Stimulated activated naive CD4-positive, alpha-beta T cell (primary cell): ENCODE measurements around the gene MTNR1A.

Experiments
- DNase-seq, 6 experiments: peaks; one replicate each; lab custom pipeline; 2025; lab: John Stamatoyannopoulos, UW

The MTNR1A gene

DNA sequence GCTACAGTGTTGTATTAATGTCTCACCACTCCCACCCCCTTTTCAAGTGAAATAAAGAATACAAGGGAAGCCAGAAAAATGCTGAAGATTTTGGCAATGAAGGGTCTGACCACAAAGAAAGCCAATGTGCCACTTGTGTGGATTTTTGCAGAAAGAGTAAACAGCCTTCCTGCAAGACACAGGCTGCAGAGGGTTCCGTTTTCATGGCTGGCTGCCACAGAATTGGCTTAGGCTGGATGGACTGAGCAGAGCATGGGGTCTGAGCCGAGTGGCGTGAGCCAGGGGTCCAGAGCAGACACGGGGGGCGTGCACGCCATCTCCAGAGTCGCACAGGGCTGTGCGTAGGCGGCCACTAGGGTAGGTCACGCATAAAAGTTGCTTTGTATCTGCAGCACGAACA lies 69.2 kb downstream of the MTNR1A start:
- no peak for DNase-seq

DNA sequence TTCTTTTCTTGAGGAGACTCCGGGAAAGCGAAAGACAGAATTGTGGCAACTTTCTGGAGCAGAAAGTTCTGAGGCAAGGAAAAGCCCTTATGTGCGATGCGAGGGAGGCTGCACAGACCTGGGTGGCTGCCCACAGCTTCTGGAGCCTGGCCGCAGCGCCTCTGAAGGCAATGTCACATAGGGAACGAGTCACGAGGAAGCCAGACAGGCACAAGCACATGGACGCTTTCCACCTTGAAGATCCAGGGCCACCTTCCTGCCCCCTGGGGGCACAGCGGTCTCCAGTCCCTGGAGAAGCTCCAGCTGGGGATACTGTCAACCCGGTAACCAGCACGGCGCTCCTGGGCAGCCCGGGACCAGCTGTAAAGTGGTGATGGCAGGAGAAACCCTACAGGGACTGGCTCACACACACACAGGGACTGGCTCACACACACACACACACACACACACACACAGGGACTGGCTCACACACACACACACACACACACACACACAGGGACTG lies 69.8 kb downstream of the MTNR1A start:
- no peak for DNase-seq

DNA sequence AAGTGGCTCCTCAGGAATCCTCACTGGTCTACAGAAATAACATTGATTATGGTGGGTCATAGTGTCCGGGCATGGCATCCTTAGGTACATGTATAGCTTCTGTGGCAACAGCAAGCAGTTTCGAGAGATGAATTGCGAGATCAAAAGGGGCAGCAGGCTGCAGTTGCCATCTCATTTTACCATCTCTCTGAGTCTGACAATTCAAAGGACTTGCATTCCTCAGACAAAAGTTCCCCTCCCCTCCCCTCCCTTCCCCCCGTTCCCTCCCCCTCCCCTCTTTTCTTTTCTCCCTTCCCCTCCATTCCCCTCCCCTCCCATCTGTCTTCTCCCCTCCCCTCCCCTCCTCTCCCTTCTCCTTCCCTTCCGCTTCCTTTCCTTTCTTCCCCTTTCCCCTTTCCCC lies 70.2 kb downstream of the MTNR1A start:
- no peak for DNase-seq

DNA sequence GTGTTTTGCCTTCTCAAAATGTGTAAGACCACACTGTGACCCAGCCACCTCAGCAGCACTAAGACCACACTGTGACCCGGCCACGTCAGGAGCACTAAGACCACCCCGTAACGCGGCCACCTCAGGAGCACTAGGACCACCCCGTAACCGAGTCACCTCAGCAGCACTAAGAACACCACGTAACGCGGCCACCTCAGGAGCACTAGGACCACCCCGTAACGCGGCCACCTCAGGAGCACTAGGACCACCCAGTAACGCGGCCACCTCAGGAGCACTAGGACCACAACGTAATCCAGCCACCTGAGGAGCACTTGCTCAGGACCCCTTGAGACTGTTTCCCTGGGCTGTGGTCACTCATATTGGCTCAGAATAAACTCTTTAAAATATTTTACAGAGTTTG lies 71.7 kb downstream of the MTNR1A start:
- DNase-seq = no peak
